Peyer's patch (tissue), 4 donors: ENCODE results near the gene LARGE2. TPM values are rescaled to one million over a fixed set of nuclear protein-coding genes. Genes with fewer than 3 reads are reported as not detected.

Source experiments
- DNase-seq, 3 donors: peaks; one replicate each; pipeline ENCODE4 v3.0.0-alpha.2; 2017 to 2019
- H3K27ac ChIP-seq, 4 donors: fragments of 200-600 bp; sonication (generic); one replicate each; pipeline ENCODE4 v1.5.1; 2016 to 2019
- H3K27me3 ChIP-seq, 2 donors: fragments of 200-600 bp; sonication (generic); one replicate each; pipeline ENCODE4 v1.5.1; 2019
- H3K36me3 ChIP-seq, 3 donors: fragments of 200-600 bp; sonication (generic); one replicate each; pipeline ENCODE4 v1.5.1; 2016 to 2019
- H3K4me1 ChIP-seq, 4 donors: fragments of 200-600 bp; sonication (generic); one replicate each; pipeline ENCODE4 v1.5.1; 2016 to 2019
- H3K4me3 ChIP-seq, 4 donors: fragments of 200-600 bp; sonication (generic); 1 replicate in 3 of 4; 2 replicates in 1 of 4; pipeline ENCODE4 v1.5.1; 2016 to 2019; ENCODE audit warnings: mild to moderate bottlenecking in 1 of 4
- H3K9me3 ChIP-seq, 4 donors: fragments of 200-600 bp; sonication (generic); one replicate each; pipeline ENCODE4 v1.5.1; 2016 to 2019; ENCODE audit warnings: mild to moderate bottlenecking in 1 of 4
- POLR2A ChIP-seq, 2 donors: fragments of 450-650 bp; IDR thresholded peaks; one replicate each; pipeline ENCODE4 v1.5.1; 2017; ENCODE audit warnings: antibody characterized with exemption in 2 of 2, mild to moderate bottlenecking in 2 of 2, moderate library complexity in 2 of 2
- total RNA-seq, 4 donors: library from RNA; depleted of rRNA; stranded (reverse); fragments of >200 nt; gene quantifications; one replicate each; pipeline ENCODE4 v1.1.0, GENCODE V29; 2016
- TF ChIP-seq, protein P1 (sequence below), 6 experiments: fragments of 450-650 bp in 4 of 6; fragments of 200-600 bp in 2 of 6; sonication (generic) in 1 of 6; IDR thresholded peaks; one replicate each; pipeline ENCODE4 v1.5.1; 2017 to 2019; ENCODE audit warnings: antibody characterized with exemption in 6 of 6, mild to moderate bottlenecking in 3 of 6, moderate library complexity in 1 of 6

The LARGE2 gene
- total RNA-seq, 4 donors from 2014 or later = 0.83 to 1.6 (median 1.2) TPM; not detected in 1

DNA sequence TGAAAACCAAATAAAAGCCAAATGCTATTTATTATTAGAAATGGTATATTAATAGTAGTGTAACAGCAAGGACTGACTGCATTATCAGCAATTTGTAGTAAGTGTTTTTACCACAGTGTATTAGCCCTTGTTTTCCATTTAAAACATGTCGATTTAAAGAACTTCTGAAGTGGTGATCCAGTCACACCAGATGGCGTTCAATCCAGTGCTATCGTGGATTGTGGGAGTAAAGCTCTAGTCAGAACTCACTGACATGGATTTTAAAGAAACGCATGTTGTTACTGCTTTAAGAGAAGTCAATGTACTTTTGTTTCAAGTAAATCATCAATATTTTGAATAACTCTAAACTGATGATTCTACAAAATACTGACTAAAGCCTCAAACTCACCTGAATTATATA lies 51.1 kb downstream of the LARGE2 start:
- Histone ChIP-seq H3K36me3 (peaks cover 0 to 45% (median 2%) of the 10 kb centered on the region in 3 donors), H3K27ac (no peak overlapping the region), H3K4me1 (no peaks in the 10 kb centered on the region), H3K4me3 (no peak overlapping the region), H3K27me3 (no peaks in the 10 kb centered on the region), H3K9me3 (no peaks in the 10 kb centered on the region)
- TF ChIP-seq, protein P1, sequence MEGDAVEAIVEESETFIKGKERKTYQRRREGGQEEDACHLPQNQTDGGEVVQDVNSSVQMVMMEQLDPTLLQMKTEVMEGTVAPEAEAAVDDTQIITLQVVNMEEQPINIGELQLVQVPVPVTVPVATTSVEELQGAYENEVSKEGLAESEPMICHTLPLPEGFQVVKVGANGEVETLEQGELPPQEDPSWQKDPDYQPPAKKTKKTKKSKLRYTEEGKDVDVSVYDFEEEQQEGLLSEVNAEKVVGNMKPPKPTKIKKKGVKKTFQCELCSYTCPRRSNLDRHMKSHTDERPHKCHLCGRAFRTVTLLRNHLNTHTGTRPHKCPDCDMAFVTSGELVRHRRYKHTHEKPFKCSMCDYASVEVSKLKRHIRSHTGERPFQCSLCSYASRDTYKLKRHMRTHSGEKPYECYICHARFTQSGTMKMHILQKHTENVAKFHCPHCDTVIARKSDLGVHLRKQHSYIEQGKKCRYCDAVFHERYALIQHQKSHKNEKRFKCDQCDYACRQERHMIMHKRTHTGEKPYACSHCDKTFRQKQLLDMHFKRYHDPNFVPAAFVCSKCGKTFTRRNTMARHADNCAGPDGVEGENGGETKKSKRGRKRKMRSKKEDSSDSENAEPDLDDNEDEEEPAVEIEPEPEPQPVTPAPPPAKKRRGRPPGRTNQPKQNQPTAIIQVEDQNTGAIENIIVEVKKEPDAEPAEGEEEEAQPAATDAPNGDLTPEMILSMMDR (IDR thresholded peaks at IDR 0.05) = no peak
- TF ChIP-seq POLR2A (IDR thresholded peaks at IDR 0.05) = no peak
- DNase-seq = no peak

DNA sequence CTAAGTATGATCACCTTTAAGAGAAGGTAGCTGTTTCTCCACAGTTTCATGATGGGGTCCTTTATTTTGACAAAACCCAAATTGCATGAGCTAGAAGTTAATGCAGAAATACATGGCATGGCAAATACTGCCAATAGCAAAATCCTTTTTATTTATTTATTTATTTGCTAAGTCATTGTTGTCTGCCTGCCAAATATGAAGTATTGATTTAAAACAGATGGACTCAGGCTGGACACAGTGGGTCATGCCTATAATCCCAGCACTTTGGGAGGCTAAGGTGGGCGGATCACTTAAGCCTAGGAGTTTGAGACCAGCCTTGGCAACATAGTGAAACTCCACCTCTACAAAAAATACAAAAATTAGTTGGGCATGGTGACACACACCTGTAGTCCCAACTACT lies 52.4 kb downstream of the LARGE2 start:
- H3K36me3 ChIP-seq = peaks cover 0 to 47% (median 2%) of the 10 kb centered on the region in 3 donors
- no peak overlapping the region for H3K27ac ChIP-seq
- H3K9me3 ChIP-seq = no peaks in the 10 kb centered on the region
- DNase-seq = no peak
- no peaks in the 10 kb centered on the region for H3K27me3 ChIP-seq
- TF ChIP-seq POLR2A (IDR thresholded peaks at IDR 0.05) = no peak
- TF ChIP-seq, protein P1 (IDR thresholded peaks at IDR 0.05) = no peak
- H3K4me1 ChIP-seq = no peaks in the 10 kb centered on the region
- no peak overlapping the region for H3K4me3 ChIP-seq

Other genes with a start within 250 kb of the LARGE2 start
- gene SLC35C1, start 117.5 kb upstream of the LARGE2 start, total RNA-seq = 10 to 100 TPM; 24.8 to 68.8 (median 62.0) TPM
- gene CRY2, start 75.2 kb upstream of the LARGE2 start, total RNA-seq = 10 to 100 TPM; 37.7 to 67.6 (median 66.0) TPM
- 10 to 100 TPM in 1 of 4 donors, 1 to 10 TPM in 3; 1.1 to 17.3 (median 3.3) TPM for gene MAPK8IP1, start 37.0 kb upstream of the LARGE2 start, total RNA-seq
- 1 to 10 TPM in 1 of 4 donors, not detected in 3; 4.9 TPM for gene FREY1, start 15.4 kb upstream of the LARGE2 start, total RNA-seq
- gene PEX16, start 4.8 kb upstream of the LARGE2 start, total RNA-seq = 10 to 100 TPM; 46.2 to 66.8 (median 63.0) TPM
- 100 to 1,000 TPM in 1 of 4 donors, 10 to 100 TPM in 2, 1 to 10 TPM in 1; 8.9 to 118 (median 34.4) TPM for gene PHF21A, start 198.8 kb downstream of the LARGE2 start, total RNA-seq